GM12801 (cell line): ENCODE data around the gene KIT.

Source experiments
- CTCF ChIP-seq: IDR thresholded peaks from one replicate; pipeline ENCODE4 v1.5.1; 2011; ENCODE audit warnings: control low read depth; ENCODE audit not compliant: insufficient read length; ENCODE audit errors: extremely low read depth

Gene KIT

DNA sequence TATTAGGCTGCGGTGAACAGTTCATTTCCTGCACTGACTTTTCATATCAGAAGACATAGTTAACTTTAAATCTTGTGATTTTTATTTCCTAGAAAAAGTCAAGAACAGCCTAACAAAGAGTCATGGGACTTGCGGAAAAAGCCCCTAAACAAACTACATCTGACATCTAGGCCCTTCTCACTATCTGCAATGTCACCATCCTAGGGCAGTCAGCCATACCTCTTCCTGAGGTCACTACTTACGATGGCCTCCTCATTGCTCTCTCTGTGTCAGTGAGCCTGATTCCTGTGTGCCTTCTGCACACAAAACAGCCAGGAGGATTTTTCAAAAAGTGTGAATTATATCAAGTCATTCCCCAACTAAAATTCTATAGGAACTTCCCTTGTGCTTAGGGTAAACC is 22.4 kb upstream of the KIT start:
- no peak for TF ChIP-seq CTCF

DNA sequence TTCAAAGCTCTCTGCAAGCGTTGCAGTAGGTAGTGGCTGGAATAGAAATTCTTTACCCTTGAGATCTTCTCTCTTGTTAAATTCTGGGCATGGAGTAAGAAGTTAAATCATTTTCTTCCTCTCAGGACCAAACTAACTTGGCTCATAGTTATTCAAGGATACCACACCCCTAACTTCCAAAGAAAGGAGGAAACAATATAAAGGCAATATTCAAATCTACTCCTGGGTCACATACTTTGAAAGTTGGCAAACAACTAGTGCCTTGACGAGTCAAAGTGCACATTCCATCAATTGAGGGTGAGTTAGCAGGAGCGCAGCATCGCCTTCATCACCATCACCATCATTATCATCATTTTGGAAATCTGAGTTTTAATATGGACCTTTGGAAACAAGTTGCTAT is 20.4 kb upstream of the KIT start:
- no peak for TF ChIP-seq CTCF

GRCh38 chr4:54643172-54643571 is 14.6 kb upstream of the KIT start:
- no peak for TF ChIP-seq CTCF

DNA sequence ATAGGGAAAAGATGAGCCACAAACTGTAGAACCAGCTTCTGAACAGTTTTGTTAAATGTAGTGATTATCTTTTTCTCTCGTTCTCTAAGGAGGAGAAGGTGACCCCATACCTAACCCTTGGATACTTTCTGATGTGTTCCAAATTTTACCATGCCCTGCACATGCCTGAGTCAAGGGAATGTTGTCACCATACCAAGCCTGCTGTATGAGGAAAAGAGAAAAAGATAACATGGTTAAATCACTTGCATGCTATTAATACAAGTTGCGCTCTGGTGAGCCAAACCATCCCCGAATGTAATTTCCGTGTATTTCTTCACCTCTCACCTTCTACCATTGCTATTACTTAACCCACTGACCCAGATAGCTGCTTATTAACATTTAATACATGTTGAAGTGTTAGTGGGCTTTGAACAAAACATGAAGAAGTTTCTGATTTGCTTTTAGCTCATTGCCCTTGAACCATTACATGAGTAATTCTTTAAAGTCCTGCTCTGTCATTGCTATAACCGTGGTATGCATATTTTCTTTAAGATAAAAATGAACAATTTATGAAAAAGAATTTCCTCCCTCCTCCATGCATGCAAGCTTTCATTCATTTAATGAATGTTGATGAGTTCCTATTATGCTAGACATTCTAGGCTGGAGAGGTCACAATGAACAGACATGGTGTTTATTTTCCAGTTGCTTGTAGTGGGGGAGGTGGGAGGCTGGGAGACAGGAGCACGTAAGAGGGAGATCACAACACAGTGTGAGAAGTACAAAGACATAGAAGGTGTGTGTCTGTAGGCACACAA is 13.6 kb upstream of the KIT start:
- TF ChIP-seq CTCF: no peak

DNA sequence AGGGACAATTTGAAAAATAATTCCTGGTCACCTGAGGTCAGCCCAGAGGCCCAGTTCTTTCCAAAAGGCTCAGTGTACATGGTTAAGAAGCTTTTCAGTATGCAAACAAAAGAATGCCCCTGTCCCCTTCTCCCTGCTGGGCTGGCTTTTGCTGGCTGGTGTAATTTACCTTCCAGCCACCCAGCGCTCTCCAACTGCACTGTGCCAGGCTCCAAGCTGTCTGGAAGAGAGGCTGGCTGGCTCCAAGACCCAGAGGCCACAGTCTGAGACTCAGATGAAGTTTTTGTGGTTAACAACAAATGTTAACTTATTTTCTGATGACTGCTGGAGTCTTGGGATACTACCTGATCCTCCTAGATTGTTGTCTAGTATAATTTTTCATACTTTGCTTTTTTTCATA is 11.9 kb upstream of the KIT start:
- TF ChIP-seq CTCF: no peak

- no peak for TF ChIP-seq CTCF
These were observed 10.7 kb upstream of the KIT start for GRCh38 chr4:54647070-54647469.

DNA sequence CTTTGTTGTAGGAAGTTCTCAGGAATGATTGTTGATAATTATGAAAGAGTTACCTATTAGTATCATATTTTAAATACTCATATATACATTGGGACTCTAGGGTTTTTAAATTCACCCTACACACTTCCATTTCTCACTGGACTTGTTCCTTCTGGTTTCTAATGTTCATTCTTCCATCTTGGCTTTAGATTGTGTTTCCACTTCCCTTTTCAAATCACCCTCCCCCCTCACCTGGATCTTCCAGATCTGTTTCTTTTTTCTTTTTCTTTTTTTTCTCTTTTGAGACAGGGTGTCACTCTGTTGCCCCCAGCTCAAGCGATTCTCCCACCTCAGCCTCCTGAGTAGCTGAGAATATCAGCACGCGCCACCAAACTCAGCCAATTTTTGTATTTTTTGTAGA is 6.7 kb upstream of the KIT start:
- TF ChIP-seq CTCF: no peak
